Caco-2 (cell line): Measurements from ENCODE around the gene ENTREP3. TPM values are rescaled to one million over a fixed set of nuclear protein-coding genes. Genes with fewer than 3 reads are reported as not detected.

Experiments
- BruUV-seq: library from RNA; stranded (reverse); fragments of 400-500 nt; replicated peaks from 2 replicates; lab custom pipeline; 2021; lab: Mats Ljungman, UMichigan
- CTCF ChIA-PET: fragments of 300-600 bp; sonication (Branson Sonifier 250); formaldehyde crosslinking; loops from one replicate; lab custom pipeline; 2022; ENCODE audit warnings: antibody characterized with exemption; lab: Charles Lee
- POLR2A ChIA-PET: fragments of 300-600 bp; sonication (Branson Sonifier 250); formaldehyde crosslinking; loops from one replicate; lab custom pipeline; 2022; ENCODE audit warnings: antibody characterized with exemption; lab: Charles Lee
- DNase-seq, 2 experiments: peaks; one replicate each; pipeline versions ENCODE4 v3.0.0 to v3.0.0-alpha.2; 2020 to 2022
- H3K27me3 ChIP-seq: replicated peaks from 2 replicates; pipeline ENCODE4 v1.6.0; 2011; ENCODE audit warnings: low read length; ENCODE audit not compliant: control insufficient read depth, insufficient read depth
- H3K36me3 ChIP-seq: 2 replicates; pipeline ENCODE4 v1.5.1; 2011; ENCODE audit warnings: low read length; ENCODE audit not compliant: control insufficient read depth, insufficient read depth
- H3K4me1 ChIP-seq: fragments of 250-450 bp; sonication (Bioruptor Pico); 2 replicates; pipeline ENCODE4 v1.5.1; 2020; ENCODE audit warnings: mild to moderate bottlenecking
- H3K4me3 ChIP-seq: 2 replicates; pipeline ENCODE4 v1.5.1; 2011; ENCODE audit warnings: low read depth, mild to moderate bottlenecking, control low read depth, low read length
- H3K9me3 ChIP-seq: fragments of 250-450 bp; sonication (Bioruptor Pico); 2 replicates; pipeline ENCODE4 v1.5.1; 2020; ENCODE audit warnings: mild to moderate bottlenecking, moderate library complexity
- H3K27ac Mint-ChIP-seq: one replicate; pipeline ENCODE4 v1.8.0; 2022; ENCODE audit warnings: mixed read lengths; ENCODE audit not compliant: unreplicated experiment
- H3K27me3 Mint-ChIP-seq: one replicate; pipeline ENCODE4 v1.8.0; 2022; ENCODE audit warnings: mixed read lengths; ENCODE audit not compliant: insufficient read depth, unreplicated experiment
- H3K36me3 Mint-ChIP-seq: one replicate; pipeline ENCODE4 v1.8.0; 2022; ENCODE audit warnings: mild to moderate bottlenecking, mixed read lengths; ENCODE audit not compliant: insufficient read depth, unreplicated experiment
- H3K4me1 Mint-ChIP-seq: one replicate; pipeline ENCODE4 v1.8.0; 2022; ENCODE audit warnings: low read depth, mixed read lengths; ENCODE audit not compliant: unreplicated experiment
- H3K4me3 Mint-ChIP-seq: one replicate; pipeline ENCODE4 v1.8.0; 2022; ENCODE audit warnings: mild to moderate bottlenecking, moderate library complexity, mixed read lengths; ENCODE audit not compliant: unreplicated experiment
- H3K9me3 Mint-ChIP-seq: one replicate; pipeline ENCODE4 v1.8.0; 2022; ENCODE audit warnings: mixed read lengths; ENCODE audit not compliant: unreplicated experiment
- intact Hi-C: fragments of 100-400 bp; cut with micrococcal nuclease; formaldehyde crosslinking; loops from one replicate; pipeline ENCODE4 v1.10.0; 2022; ENCODE audit not compliant: unreplicated experiment
- total RNA-seq: library from RNA; stranded (reverse); gene quantifications from 2 replicates; pipeline ENCODE4 v1.2.3, GENCODE V29; 2022
- TF ChIP-seq, protein P1 (sequence below), 2 experiments: fragments of 200-600 bp in 1 of 2; IDR thresholded peaks; 1 replicate in 1 of 2; 2 replicates in 1 of 2; pipeline versions ENCODE4 v1.5.1 to v1.8.0; 2011 to 2022; ENCODE audit warnings: antibody characterized with exemption in 1 of 2, control low read depth in 1 of 2, inconsistent platforms in 1 of 2, low read depth in 1 of 2, low read length in 1 of 2, mild to moderate bottlenecking in 1 of 2, moderate library complexity in 1 of 2; ENCODE audit not compliant: insufficient read depth in 1 of 2, severe bottlenecking in 1 of 2, unreplicated experiment in 1 of 2

The ENTREP3 gene
- total RNA-seq, 1 experiment from 2014 or later: 33.1 TPM

DNA sequence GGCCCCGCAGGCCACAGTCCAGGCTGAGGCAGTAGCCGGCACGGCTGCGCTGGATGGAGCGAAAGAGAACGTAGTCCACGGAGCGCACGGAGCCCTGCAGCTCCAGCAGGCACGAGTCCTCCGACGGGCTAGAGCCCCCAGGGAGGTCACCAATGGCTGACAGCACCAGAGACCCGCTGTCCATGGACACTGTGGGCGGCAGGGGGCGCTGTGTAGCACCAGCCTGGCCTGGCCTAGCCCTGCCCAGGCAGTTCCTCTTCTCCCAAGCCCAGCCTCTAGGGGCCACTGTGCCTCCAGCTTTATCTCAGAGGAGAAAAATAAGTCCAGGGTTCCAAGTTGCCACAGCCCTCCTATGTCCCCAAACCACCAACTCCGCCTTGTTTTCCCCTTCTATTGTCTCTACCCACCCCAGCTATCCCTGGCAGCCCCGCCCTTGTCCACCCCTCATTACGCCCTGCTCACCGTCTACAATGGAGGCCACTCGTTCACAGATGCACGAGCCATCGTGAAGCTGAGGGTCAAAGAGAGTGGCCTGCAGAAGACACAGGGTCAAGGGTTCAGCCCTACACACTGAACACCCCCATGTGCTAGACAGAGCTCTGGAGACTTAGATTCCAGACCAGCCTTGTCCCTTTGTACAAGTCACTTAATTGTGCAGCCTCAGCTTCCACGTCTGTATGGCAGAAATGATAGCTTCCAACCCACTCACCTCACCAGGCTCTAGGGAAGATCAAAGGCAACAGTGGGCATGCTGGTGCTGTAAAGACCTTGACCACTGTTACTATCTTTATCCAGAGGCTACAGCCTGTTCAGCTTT is 4.4 kb downstream of the ENTREP3 start:
- POLR2A ChIA-PET: interaction anchor here (0.5 to 0.7 kb wide), 2 partner anchors 11 to 94 kb away, joined by 4 to 5 read pairs; partner anchors contain the start of gene SCAMP3
- peak; percentile 92 to 95 for DNase-seq
- no peaks in the 10 kb centered on the region for H3K27me3 Mint-ChIP-seq
- no peak overlapping the region for H3K4me3 ChIP-seq
- H3K27ac Mint-ChIP-seq: peak overlapping the region; percentile 7
- no peak overlapping the region for H3K4me3 Mint-ChIP-seq
- H3K9me3 Mint-ChIP-seq: no peaks in the 10 kb centered on the region
- CTCF ChIA-PET: interaction anchor here (0.7 to 3.3 kb wide), 18 partner anchors 10 to 732 kb away, joined by 3 to 34 read pairs (median 6); partner anchors contain the start of genes CLK2, FDPS, HCN3 and MTX1
- H3K4me1 Mint-ChIP-seq: peaks cover 22% of the 10 kb centered on the region
- BruUV-seq: no TSS peak
- intact Hi-C loops: loop anchor here (1.0 to 2.0 kb wide), 4 partner anchors 22 to 342 kb away; partner anchors contain the start of gene CLK2
- peaks cover 6% of the 10 kb centered on the region for H3K36me3 Mint-ChIP-seq
- no peaks in the 10 kb centered on the region for H3K27me3 ChIP-seq
- peaks cover 4% of the 10 kb centered on the region; the same call in 1 of the 2 replicates for H3K4me1 ChIP-seq
- no peaks in the 10 kb centered on the region for H3K9me3 ChIP-seq
- TF ChIP-seq, protein P1, sequence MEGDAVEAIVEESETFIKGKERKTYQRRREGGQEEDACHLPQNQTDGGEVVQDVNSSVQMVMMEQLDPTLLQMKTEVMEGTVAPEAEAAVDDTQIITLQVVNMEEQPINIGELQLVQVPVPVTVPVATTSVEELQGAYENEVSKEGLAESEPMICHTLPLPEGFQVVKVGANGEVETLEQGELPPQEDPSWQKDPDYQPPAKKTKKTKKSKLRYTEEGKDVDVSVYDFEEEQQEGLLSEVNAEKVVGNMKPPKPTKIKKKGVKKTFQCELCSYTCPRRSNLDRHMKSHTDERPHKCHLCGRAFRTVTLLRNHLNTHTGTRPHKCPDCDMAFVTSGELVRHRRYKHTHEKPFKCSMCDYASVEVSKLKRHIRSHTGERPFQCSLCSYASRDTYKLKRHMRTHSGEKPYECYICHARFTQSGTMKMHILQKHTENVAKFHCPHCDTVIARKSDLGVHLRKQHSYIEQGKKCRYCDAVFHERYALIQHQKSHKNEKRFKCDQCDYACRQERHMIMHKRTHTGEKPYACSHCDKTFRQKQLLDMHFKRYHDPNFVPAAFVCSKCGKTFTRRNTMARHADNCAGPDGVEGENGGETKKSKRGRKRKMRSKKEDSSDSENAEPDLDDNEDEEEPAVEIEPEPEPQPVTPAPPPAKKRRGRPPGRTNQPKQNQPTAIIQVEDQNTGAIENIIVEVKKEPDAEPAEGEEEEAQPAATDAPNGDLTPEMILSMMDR (IDR thresholded peaks at IDR 0.05; ENCODE audit: insufficient read depth in 1 of 2, low read depth in 1 of 2, low read length in 1 of 2, severe bottlenecking in 1 of 2, unreplicated experiment in 1 of 2): peak; percentile 97 to 99
- no peaks in the 10 kb centered on the region for H3K36me3 ChIP-seq

DNA sequence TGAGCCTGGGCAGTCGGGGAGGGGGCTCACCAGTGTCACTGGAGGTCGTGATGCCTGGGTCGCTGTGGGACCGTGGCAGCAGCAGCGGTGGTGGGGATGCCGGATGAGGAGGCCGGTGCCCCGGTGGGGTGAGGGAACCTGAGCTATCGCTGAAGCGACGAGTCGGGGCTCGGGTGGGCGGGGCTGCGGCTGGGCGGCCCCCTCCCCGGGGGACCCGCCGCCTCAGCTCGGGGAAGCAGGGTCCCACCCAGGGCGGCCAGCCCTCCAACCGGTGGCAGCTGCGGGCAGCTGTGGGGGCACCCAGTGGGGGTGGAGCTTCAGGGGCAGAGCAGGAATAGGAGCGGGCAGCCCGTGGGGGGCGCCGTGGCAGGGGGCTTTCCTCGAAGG is 5.0 kb downstream of the ENTREP3 start:
- H3K36me3 Mint-ChIP-seq: peaks cover 6% of the 10 kb centered on the region
- TF ChIP-seq, protein P1 (IDR thresholded peaks at IDR 0.05; ENCODE audit: insufficient read depth in 1 of 2, low read depth in 1 of 2, low read length in 1 of 2, severe bottlenecking in 1 of 2, unreplicated experiment in 1 of 2): no peak
- peaks cover 22% of the 10 kb centered on the region for H3K4me1 Mint-ChIP-seq
- no peak overlapping the region for H3K4me3 ChIP-seq
- no peak for DNase-seq
- intact Hi-C loops: loop anchor here (1.0 to 2.0 kb wide), 4 partner anchors 23 to 343 kb away; partner anchors contain the start of gene CLK2
- ChIA-PET POLR2A (interaction anchor here (0.7 kb wide), 1 partner anchor 12 kb away, joined by 4 read pairs; the partner anchor contains the start of gene SCAMP3), CTCF (interaction anchor here (0.6 to 3.3 kb wide), 14 partner anchors 10 to 465 kb away, joined by 3 to 34 read pairs (median 6); partner anchors contain the start of genes CLK2, HCN3 and SCAMP3)
- no peaks in the 10 kb centered on the region for H3K27me3 ChIP-seq
- no TSS peak for BruUV-seq
- H3K4me3 Mint-ChIP-seq: no peak overlapping the region
- H3K9me3 ChIP-seq: no peaks in the 10 kb centered on the region
- no peaks in the 10 kb centered on the region for H3K9me3 Mint-ChIP-seq
- no peak overlapping the region for H3K27ac Mint-ChIP-seq
- H3K4me1 ChIP-seq: peaks cover 4% of the 10 kb centered on the region
- no peaks in the 10 kb centered on the region for H3K27me3 Mint-ChIP-seq
- H3K36me3 ChIP-seq: no peaks in the 10 kb centered on the region
